GM21528 (cell line): Measurements from ENCODE around the gene SLC26A11.
"Not testable (repeated sequence)": the region's sequence is repeated elsewhere in the genome, so short reads cannot be mapped to it uniquely, and the experiment has no call there.

Experiments
- ATAC-seq: cut with Tn5 transposase; IDR thresholded peaks from one replicate; pipeline ENCODE4 v1.9.1; 2021; ENCODE audit warnings: mild to moderate bottlenecking, moderate library complexity; ENCODE audit not compliant: unreplicated experiment, low FRiP score

SLC26A11 gene

GRCh38 chr17:80258296-80258695 is 38.1 kb downstream of the SLC26A11 start:
- not testable (repeated sequence) for ATAC-seq

- no peak for ATAC-seq
Observed at GRCh38 chr17:80259457-80260068, 39.3 kb downstream of the SLC26A11 start.

GRCh38 chr17:80260069-80260535 is 39.9 kb downstream of the SLC26A11 start:
- ATAC-seq: no peak

GRCh38 chr17:80260791-80261158 is 40.5 kb downstream of the SLC26A11 start, which contains the start of gene RNF213:
Gene RNF213 (plus strand): TSS chr17:80260852. CDS start chr17:80263682, 2,830 bp downstream.
- peak; percentile 33 for ATAC-seq

GRCh38 chr17:80261159-80261894 is 41.1 kb downstream of the SLC26A11 start:
- peak; percentile 2 for ATAC-seq

GRCh38 chr17:80261895-80262279 is 41.7 kb downstream of the SLC26A11 start:
- no peak for ATAC-seq

- no peak for ATAC-seq
Observed at GRCh38 chr17:80262291-80262690, 42.1 kb downstream of the SLC26A11 start.

- no peak for ATAC-seq
Observed at GRCh38 chr17:80262775-80263244, 42.6 kb downstream of the SLC26A11 start.

- peak; percentile 39 for ATAC-seq
Observed at GRCh38 chr17:80263253-80264204, 43.3 kb downstream of the SLC26A11 start.

- no peak for ATAC-seq
Observed at GRCh38 chr17:80264205-80265075, 44.2 kb downstream of the SLC26A11 start.

GRCh38 chr17:80265205-80266068 is 45.2 kb downstream of the SLC26A11 start:
- ATAC-seq: no peak

- no peak for ATAC-seq
Observed at GRCh38 chr17:80267391-80267790, 47.2 kb downstream of the SLC26A11 start.

- ATAC-seq: no peak
Observed at GRCh38 chr17:80268427-80268826, 48.2 kb downstream of the SLC26A11 start.

- ATAC-seq: no peak
Observed at GRCh38 chr17:80269405-80269807, 49.2 kb downstream of the SLC26A11 start.

GRCh38 chr17:80270104-80270503 is 49.9 kb downstream of the SLC26A11 start:
- ATAC-seq: no peak

- ATAC-seq: no peak
Observed at GRCh38 chr17:80270836-80271235, 50.6 kb downstream of the SLC26A11 start.

GRCh38 chr17:80272366-80272765 is 52.1 kb downstream of the SLC26A11 start:
- no peak for ATAC-seq

- ATAC-seq: no peak
Observed at GRCh38 chr17:80274331-80274730, 54.1 kb downstream of the SLC26A11 start.
